OCI-LY7 (cell line): ENCODE results near the gene CAMK4. TPM values are rescaled to one million over a fixed set of nuclear protein-coding genes. Genes with fewer than 3 reads are reported as not detected.

Source experiments
- BruUV-seq: library from RNA; stranded (reverse); fragments of 400-500 nt; replicated peaks from 2 replicates; lab custom pipeline; 2021; lab: Mats Ljungman, UMichigan
- CTCF ChIA-PET: fragments of 300-600 bp; sonication (Branson Sonifier 250); formaldehyde crosslinking; loops from one replicate; lab custom pipeline; 2022; ENCODE audit warnings: antibody characterized with exemption; ENCODE audit not compliant: unreplicated experiment; lab: Charles Lee
- POLR2A ChIA-PET: fragments of 300-600 bp; sonication (Branson Sonifier 250); formaldehyde crosslinking; loops from one replicate; lab custom pipeline; 2022; ENCODE audit warnings: antibody characterized with exemption; lab: Charles Lee
- DNase-seq: peaks from one replicate; pipeline ENCODE4 v3.0.0-alpha.2; 2015; ENCODE audit warnings: low spot score
- H2AFZ ChIP-seq: fragments of 200-600 bp; sonication (generic), shearing (Covaris generic); 2 replicates; pipeline ENCODE4 v1.6.1; 2014; ENCODE audit warnings: mild to moderate bottlenecking, antibody characterized with exemption, low read length, moderate library complexity
- H3K27ac ChIP-seq: fragments of 200-600 bp; sonication (generic); 2 replicates; pipeline ENCODE4 v1.5.1; 2014; ENCODE audit warnings: mixed run types, low read depth, mild to moderate bottlenecking, moderate library complexity, low read length, inconsistent platforms; ENCODE audit not compliant: poor library complexity, severe bottlenecking
- H3K36me3 ChIP-seq: fragments of 200-600 bp; sonication (generic); 2 replicates; pipeline ENCODE4 v1.6.1; 2014; ENCODE audit warnings: mild to moderate bottlenecking, antibody characterized with exemption, low read length, moderate library complexity, mixed read lengths; ENCODE audit not compliant: insufficient read depth
- H3K4me1 ChIP-seq: fragments of 200-600 bp; sonication (generic); 2 replicates; pipeline ENCODE4 v1.5.1; 2014; ENCODE audit warnings: mild to moderate bottlenecking, low read length; ENCODE audit not compliant: insufficient read depth, poor library complexity, severe bottlenecking
- H3K4me2 ChIP-seq: fragments of 200-600 bp; sonication (generic); 2 replicates; pipeline ENCODE4 v1.6.1; 2014; ENCODE audit warnings: mild to moderate bottlenecking, low read length
- H3K4me3 ChIP-seq: fragments of 200-600 bp; sonication (generic); 2 replicates; pipeline ENCODE4 v1.5.1; 2014; ENCODE audit warnings: mild to moderate bottlenecking, low read depth, low read length; ENCODE audit not compliant: poor library complexity, severe bottlenecking
- H3K79me2 ChIP-seq: fragments of 200-600 bp; sonication (generic); 2 replicates; pipeline ENCODE4 v1.6.1; 2016; ENCODE audit warnings: low read depth, mild to moderate bottlenecking, low read length, moderate library complexity, mixed read lengths; ENCODE audit not compliant: insufficient read depth
- H3K9me2 ChIP-seq: fragments of 200-600 bp; sonication (generic); 2 replicates; pipeline ENCODE4 v1.6.1; 2016; ENCODE audit warnings: mild to moderate bottlenecking, low read length, mixed read lengths; ENCODE audit not compliant: insufficient read depth
- H3K9me3 ChIP-seq: fragments of 200-600 bp; sonication (generic); 2 replicates; pipeline ENCODE4 v1.6.1; 2014; ENCODE audit warnings: mild to moderate bottlenecking, mixed run types, low read length, mixed read lengths
- H4K20me1 ChIP-seq: fragments of 200-600 bp; sonication (generic); 2 replicates; pipeline ENCODE4 v1.6.1; 2014; ENCODE audit warnings: mild to moderate bottlenecking, antibody characterized with exemption, low read length, moderate library complexity, mixed read lengths; ENCODE audit not compliant: insufficient read depth
- CTCF ChIP-seq: fragments of 200-600 bp; sonication (generic); conservative IDR thresholded peaks from 2 replicates; pipeline ENCODE4 v1.5.1; 2014; ENCODE audit warnings: mild to moderate bottlenecking, antibody characterized with exemption, low read length, moderate library complexity, mixed read lengths
- EZH2phosphoT487 ChIP-seq: fragments of 200-600 bp; sonication (generic); IDR thresholded peaks from 2 replicates; pipeline ENCODE4 v1.6.1; 2018; ENCODE audit warnings: low read depth, borderline replicate concordance, mild to moderate bottlenecking, mixed run types, antibody characterized with exemption, low read length, moderate library complexity, mixed read lengths
- intact Hi-C: fragments of 100-400 bp; cut with micrococcal nuclease; formaldehyde crosslinking; loops from one replicate; pipeline ENCODE4 v1.10.0; 2022; ENCODE audit not compliant: unreplicated experiment
- total RNA-seq, 2 experiments: library from RNA; depleted of rRNA in 1 of 2; stranded (reverse); fragments of >200 nt in 1 of 2; shearing (Covaris generic) in 1 of 2; gene quantifications; 2 replicates each; pipeline ENCODE4 v1.2.3, GENCODE V29; 2014 to 2022

The CAMK4 gene
- total RNA-seq, 2 experiments from 2014 or later: 25.4 to 40.2 TPM

- DNase-seq: no peak
- ChIA-PET CTCF (no interaction called here), POLR2A (no interaction called here)
- Histone ChIP-seq H2AFZ (no peak overlapping the region), H3K4me3 (no peak overlapping the region), H3K4me1 (no peaks in the 10 kb centered on the region), H4K20me1 (no peaks in the 10 kb centered on the region), H3K79me2 (no peaks in the 10 kb centered on the region), H3K9me3 (no peaks in the 10 kb centered on the region), H3K36me3 (no peaks in the 10 kb centered on the region), H3K27ac (no peak overlapping the region), H3K4me2 (no peak overlapping the region), H3K9me2 (no peaks in the 10 kb centered on the region)
- no TSS peak for BruUV-seq
- TF ChIP-seq EZH2phosphoT487 (no peak), CTCF (no peak)
- intact Hi-C loops: no loop called here
These were observed 210.6 kb downstream of the CAMK4 start for GRCh38 chr5:111434800-111435199.

DNA sequence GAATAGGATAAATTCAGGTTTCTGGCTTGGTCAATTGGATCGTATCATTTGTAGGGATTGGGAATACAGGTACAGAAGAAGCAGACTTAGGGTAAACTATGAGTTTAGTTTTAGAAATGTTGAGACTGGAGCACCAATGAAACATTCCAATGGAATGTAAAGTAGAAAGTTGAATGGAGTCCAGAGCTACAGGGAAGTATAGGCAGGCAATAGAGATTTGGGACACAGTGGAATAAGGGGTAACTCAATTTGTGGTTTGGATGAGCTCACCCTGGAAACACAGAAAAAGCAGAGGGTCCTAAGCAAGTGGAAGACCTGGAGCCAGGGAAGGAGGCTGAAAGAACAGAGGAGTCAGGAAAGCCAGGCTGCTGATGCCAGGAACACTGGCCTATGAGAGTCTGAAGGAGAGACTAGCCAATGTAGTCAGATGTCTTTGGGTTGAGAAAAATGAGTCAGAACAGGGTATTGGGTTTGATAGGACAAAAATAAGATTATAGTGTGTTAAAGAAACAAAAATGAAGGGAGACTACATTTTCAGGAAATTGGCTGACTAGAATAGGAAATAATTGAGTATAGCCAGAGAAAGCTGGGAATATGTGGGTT, 215.4 kb downstream of the CAMK4 start:
- H4K20me1 ChIP-seq: no peaks in the 10 kb centered on the region
- no peak for TF ChIP-seq CTCF
- BruUV-seq: no TSS peak
- no peaks in the 10 kb centered on the region for H3K36me3 ChIP-seq
- ChIA-PET POLR2A (interaction anchor here (0.6 kb wide), 2 partner anchors 15 to 92 kb away, joined by 3 to 5 read pairs; no protein-coding TSS in a partner anchor), CTCF (interaction anchor here (1.1 kb wide), 1 partner anchor 45 kb away, joined by 3 read pairs; no protein-coding TSS in a partner anchor)
- intact Hi-C loops: no loop called here
- H3K4me3 ChIP-seq: no peak overlapping the region
- no peak overlapping the region for H2AFZ ChIP-seq
- no peak overlapping the region for H3K4me2 ChIP-seq
- DNase-seq: no peak
- H3K27ac ChIP-seq: no peak overlapping the region
- H3K9me2 ChIP-seq: no peaks in the 10 kb centered on the region
- no peaks in the 10 kb centered on the region for H3K79me2 ChIP-seq
- H3K4me1 ChIP-seq: no peaks in the 10 kb centered on the region
- no peaks in the 10 kb centered on the region for H3K9me3 ChIP-seq

- Histone ChIP-seq H3K9me3 (no peaks in the 10 kb centered on the region), H3K79me2 (no peaks in the 10 kb centered on the region), H2AFZ (no peak overlapping the region), H3K9me2 (no peaks in the 10 kb centered on the region), H4K20me1 (no peaks in the 10 kb centered on the region), H3K27ac (no peak overlapping the region), H3K4me3 (no peak overlapping the region), H3K4me2 (no peak overlapping the region), H3K36me3 (no peaks in the 10 kb centered on the region), H3K4me1 (no peaks in the 10 kb centered on the region)
- BruUV-seq: no TSS peak
- no peak for DNase-seq
- POLR2A ChIA-PET: interaction anchor here (0.6 to 1.1 kb wide), 2 partner anchors 10 to 22 kb away, joined by 3 read pairs; no protein-coding TSS in a partner anchor
- intact Hi-C loops: no loop called here
- no peak for TF ChIP-seq CTCF
- TF ChIP-seq EZH2phosphoT487: no peak
- CTCF ChIA-PET: no interaction called here
These were observed 222.9 kb downstream of the CAMK4 start for GRCh38 chr5:111447099-111447498.
